HepG2 (cell line): ENCODE data around the gene DLX6. TPM values are rescaled to one million over a fixed set of nuclear protein-coding genes. Genes with fewer than 3 reads are reported as not detected.

ENCODE experiments used
- CHD2 ChIP-seq: IDR thresholded peaks from 2 replicates; pipeline ENCODE4 v1.6.1; 2011; ENCODE audit warnings: low read depth, low read length, improper control_type of control experiment
- KLF6 ChIP-seq: IDR thresholded peaks from 2 replicates; pipeline ENCODE4 v1.8.0; 2016; ENCODE audit warnings: missing biosample characterization, missing genetic modification reagents
- MXI1 ChIP-seq: IDR thresholded peaks from 3 replicates; pipeline ENCODE4 v1.6.1; 2012; ENCODE audit warnings: low read depth, low read length, inconsistent platforms, borderline replicate concordance
- MYC ChIP-seq: sonication (generic); formaldehyde crosslinking; IDR thresholded peaks from 2 replicates; pipeline ENCODE4 v1.9.0; 2021; ENCODE audit warnings: missing genetic modification reagents, borderline replicate concordance
- NCOR1 ChIP-seq: fragments of 200-600 bp; sonication (generic); IDR thresholded peaks from 2 replicates; pipeline ENCODE4 v1.7.0; 2017; ENCODE audit warnings: antibody characterized with exemption, low read length, borderline replicate concordance
- NFIB ChIP-seq: sonication (generic); formaldehyde crosslinking; IDR thresholded peaks from 2 replicates; pipeline ENCODE4 v1.9.0; 2021; ENCODE audit warnings: missing genetic modification reagents, mild to moderate bottlenecking, borderline replicate concordance
- PATZ1 ChIP-seq: sonication (generic); formaldehyde crosslinking; IDR thresholded peaks from 2 replicates; pipeline ENCODE4 v1.4.0; 2020; ENCODE audit warnings: missing genetic modification reagents
- PCBP2 ChIP-seq: fragments of 200-400 bp; formaldehyde crosslinking; optimal IDR thresholded peaks from 2 replicates; pipeline ENCODE3; 2018; ENCODE audit warnings: low read length, low read depth; ENCODE audit not compliant: poor library complexity, severe bottlenecking
- RARA ChIP-seq: IDR thresholded peaks from 2 replicates; pipeline ENCODE4 v1.6.1; 2016; ENCODE audit warnings: missing genetic modification reagents, missing compliant biosample characterization
- SOX13 ChIP-seq, 3 experiments: fragments of 450-650 bp in 1 of 3; sonication (generic) in 1 of 3; formaldehyde crosslinking in 1 of 3; IDR thresholded peaks in 2 of 3; conservative IDR thresholded peaks in 1 of 3; 2 replicates each; pipeline versions ENCODE4 v1.5.0 to v1.6.1; 2016 to 2020; ENCODE audit warnings: antibody characterized with exemption in 1 of 3, mild to moderate bottlenecking in 1 of 3, missing compliant biosample characterization in 1 of 3, missing genetic modification reagents in 1 of 3, moderate library complexity in 1 of 3
- ZBTB38 ChIP-seq: sonication (generic); formaldehyde crosslinking; IDR thresholded peaks from 2 replicates; pipeline ENCODE4 v1.5.1; 2020; ENCODE audit warnings: mild to moderate bottlenecking, missing genetic modification reagents
- ZNF253 ChIP-seq: sonication (generic); formaldehyde crosslinking; IDR thresholded peaks from 2 replicates; pipeline ENCODE4 v1.8.0; 2022; ENCODE audit warnings: mild to moderate bottlenecking, missing genetic modification reagents, borderline replicate concordance
- ZNF607 ChIP-seq: sonication (generic); formaldehyde crosslinking; IDR thresholded peaks from 2 replicates; pipeline ENCODE4 v1.5.1; 2020; ENCODE audit warnings: missing genetic modification reagents, mild to moderate bottlenecking, borderline replicate concordance
- ZNF652 ChIP-seq: IDR thresholded peaks from 2 replicates; pipeline ENCODE4 v1.6.1; 2016; ENCODE audit warnings: low read depth, borderline replicate concordance
- ZNF776 ChIP-seq: sonication (generic); formaldehyde crosslinking; IDR thresholded peaks from 2 replicates; pipeline ENCODE4 v1.4.0; 2020; ENCODE audit warnings: mild to moderate bottlenecking, missing genetic modification reagents
- ZSCAN25 ChIP-seq: sonication (generic); formaldehyde crosslinking; IDR thresholded peaks from 2 replicates; pipeline ENCODE4 v1.8.0; 2022; ENCODE audit warnings: mild to moderate bottlenecking, missing genetic modification reagents
- polyA plus RNA-seq, 8 experiments: library from polyadenylated mRNA; depleted of rRNA in 3 of 8; stranded (reverse) in 7 of 8; unstranded in 1 of 8; fragments of >200 nt; fragmentation: Illumina TruSeq in 4 of 8; extraction: Trizol in 4 of 8; gene quantifications; 2 replicates each; pipeline versions ENCODE4 v1.2.1 to v1.2.3, GENCODE V29; 2011 to 2016; ENCODE audit warnings: low read depth in 4 of 8, missing spikeins in 1 of 8, mixed read lengths in 1 of 8; ENCODE audit not compliant: insufficient read depth in 1 of 8
- total RNA-seq, 5 experiments: library from RNA; depleted of rRNA; stranded (reverse); fragments of >200 nt; fragmentation: Illumina TruSeq; extraction: Trizol; gene quantifications; 2 replicates each; pipeline ENCODE4 v1.2.3, GENCODE V29; 2016; ENCODE audit warnings: low read depth in 1 of 5
- TF ChIP-seq, protein P1 (sequence below): sonication (generic); formaldehyde crosslinking; IDR thresholded peaks from 2 replicates; pipeline ENCODE4 v1.9.0; 2021; ENCODE audit warnings: missing genetic modification reagents, borderline replicate concordance
- TF ChIP-seq, protein P2 (sequence below): sonication (generic); formaldehyde crosslinking; IDR thresholded peaks from 2 replicates; pipeline ENCODE4 v1.5.0; 2020; ENCODE audit warnings: missing genetic modification reagents
- TF ChIP-seq, protein P3 (sequence below): fragments of 450-650 bp; IDR thresholded peaks from 2 replicates; pipeline ENCODE4 v1.6.1; 2016
- TF ChIP-seq, protein P4 (sequence below): sonication (generic); formaldehyde crosslinking; IDR thresholded peaks from 2 replicates; pipeline ENCODE4 v1.5.0; 2020; ENCODE audit warnings: missing genetic modification reagents, mild to moderate bottlenecking, borderline replicate concordance

Gene DLX6
- total and polyA plus RNA-seq, 2 of the 13 experiments (the other 11 are each of a cell fraction or from before 2014, with no cell fraction given), result 3.5 to 5.5 TPM

DNA sequence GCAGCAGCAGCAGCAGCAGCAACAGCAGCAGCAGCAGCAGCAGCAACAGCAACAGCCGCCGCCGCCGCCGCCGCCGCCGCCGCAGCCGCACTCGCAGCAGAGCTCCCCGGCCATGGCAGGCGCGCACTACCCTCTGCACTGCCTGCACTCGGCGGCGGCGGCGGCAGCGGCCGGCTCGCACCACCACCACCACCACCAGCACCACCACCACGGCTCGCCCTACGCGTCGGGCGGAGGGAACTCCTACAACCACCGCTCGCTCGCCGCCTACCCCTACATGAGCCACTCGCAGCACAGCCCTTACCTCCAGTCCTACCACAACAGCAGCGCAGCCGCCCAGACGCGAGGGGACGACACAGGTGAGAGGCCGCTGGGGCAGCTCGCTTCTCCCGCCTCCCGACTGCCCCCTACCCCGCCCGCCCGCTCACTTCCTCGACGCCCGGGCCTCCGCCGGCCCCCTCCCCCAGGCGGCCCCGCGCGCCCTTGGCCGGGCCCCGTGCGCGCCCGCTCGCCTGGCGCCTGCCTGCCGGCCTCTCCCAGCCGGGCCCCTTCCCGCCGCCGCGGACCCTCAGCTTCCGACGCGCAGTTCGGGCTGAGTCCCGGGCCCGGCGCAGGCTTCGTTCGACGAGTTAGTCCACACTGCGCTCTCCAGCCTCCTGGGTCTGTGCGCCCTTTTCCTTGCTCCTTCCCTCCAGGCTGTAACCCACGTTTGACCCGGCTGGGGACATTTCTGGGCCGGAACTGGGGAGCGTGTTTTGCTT is 882 bp downstream of the DLX6 start (continued):
- TF ChIP-seq NCOR1 (no peak), ZNF652 (no peak), KLF6 (0 out of 2 replicates have a peak, but pooled peaks have one; percentile 55), ZBTB38 (CRISPR knock-in tag) (no peak), PCBP2 (no peak), ZNF776 (CRISPR knock-in tag) (peak; percentile 44; the same call in 1 of the 2 replicates), SOX13 (IDR thresholded peaks at IDR 0.05) (no peak), SOX13 (CRISPR knock-in tag; conservative IDR thresholded peaks at IDR 0.05 in 1 of 2, IDR thresholded peaks at IDR 0.05 in 1 of 2) (0 out of 4 replicates have a peak, but pooled peaks of 1 of the 2 experiments have one; percentile 10), PATZ1 (CRISPR knock-in tag) (peak; percentile 63), MYC (CRISPR knock-in tag) (no peak; the same call in 1 of the 2 replicates), ZSCAN25 (CRISPR knock-in tag) (no peak), RARA (CRISPR knock-in tag) (peak; percentile 4; the same call in 1 of the 2 replicates), ZNF253 (CRISPR knock-in tag) (no peak), CHD2 (no peak), NFIB (CRISPR knock-in tag) (no peak), MXI1 (no peak), ZNF607 (no peak)
- TF ChIP-seq, protein P1, sequence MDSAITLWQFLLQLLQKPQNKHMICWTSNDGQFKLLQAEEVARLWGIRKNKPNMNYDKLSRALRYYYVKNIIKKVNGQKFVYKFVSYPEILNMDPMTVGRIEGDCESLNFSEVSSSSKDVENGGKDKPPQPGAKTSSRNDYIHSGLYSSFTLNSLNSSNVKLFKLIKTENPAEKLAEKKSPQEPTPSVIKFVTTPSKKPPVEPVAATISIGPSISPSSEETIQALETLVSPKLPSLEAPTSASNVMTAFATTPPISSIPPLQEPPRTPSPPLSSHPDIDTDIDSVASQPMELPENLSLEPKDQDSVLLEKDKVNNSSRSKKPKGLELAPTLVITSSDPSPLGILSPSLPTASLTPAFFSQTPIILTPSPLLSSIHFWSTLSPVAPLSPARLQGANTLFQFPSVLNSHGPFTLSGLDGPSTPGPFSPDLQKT (CRISPR knock-in tag), result no peak
- TF ChIP-seq, protein P2, sequence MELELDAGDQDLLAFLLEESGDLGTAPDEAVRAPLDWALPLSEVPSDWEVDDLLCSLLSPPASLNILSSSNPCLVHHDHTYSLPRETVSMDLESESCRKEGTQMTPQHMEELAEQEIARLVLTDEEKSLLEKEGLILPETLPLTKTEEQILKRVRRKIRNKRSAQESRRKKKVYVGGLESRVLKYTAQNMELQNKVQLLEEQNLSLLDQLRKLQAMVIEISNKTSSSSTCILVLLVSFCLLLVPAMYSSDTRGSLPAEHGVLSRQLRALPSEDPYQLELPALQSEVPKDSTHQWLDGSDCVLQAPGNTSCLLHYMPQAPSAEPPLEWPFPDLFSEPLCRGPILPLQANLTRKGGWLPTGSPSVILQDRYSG (CRISPR knock-in tag), result no peak
- TF ChIP-seq, protein P3, sequence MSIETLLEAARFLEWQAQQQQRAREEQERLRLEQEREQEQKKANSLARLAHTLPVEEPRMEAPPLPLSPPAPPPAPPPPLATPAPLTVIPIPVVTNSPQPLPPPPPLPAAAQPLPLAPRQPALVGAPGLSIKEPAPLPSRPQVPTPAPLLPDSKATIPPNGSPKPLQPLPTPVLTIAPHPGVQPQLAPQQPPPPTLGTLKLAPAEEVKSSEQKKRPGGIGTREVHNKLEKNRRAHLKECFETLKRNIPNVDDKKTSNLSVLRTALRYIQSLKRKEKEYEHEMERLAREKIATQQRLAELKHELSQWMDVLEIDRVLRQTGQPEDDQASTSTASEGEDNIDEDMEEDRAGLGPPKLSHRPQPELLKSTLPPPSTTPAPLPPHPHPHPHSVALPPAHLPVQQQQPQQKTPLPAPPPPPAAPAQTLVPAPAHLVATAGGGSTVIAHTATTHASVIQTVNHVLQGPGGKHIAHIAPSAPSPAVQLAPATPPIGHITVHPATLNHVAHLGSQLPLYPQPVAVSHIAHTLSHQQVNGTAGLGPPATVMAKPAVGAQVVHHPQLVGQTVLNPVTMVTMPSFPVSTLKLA, result no peak
- TF ChIP-seq, protein P4, sequence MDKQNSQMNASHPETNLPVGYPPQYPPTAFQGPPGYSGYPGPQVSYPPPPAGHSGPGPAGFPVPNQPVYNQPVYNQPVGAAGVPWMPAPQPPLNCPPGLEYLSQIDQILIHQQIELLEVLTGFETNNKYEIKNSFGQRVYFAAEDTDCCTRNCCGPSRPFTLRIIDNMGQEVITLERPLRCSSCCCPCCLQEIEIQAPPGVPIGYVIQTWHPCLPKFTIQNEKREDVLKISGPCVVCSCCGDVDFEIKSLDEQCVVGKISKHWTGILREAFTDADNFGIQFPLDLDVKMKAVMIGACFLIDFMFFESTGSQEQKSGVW, result 0 out of 2 replicates have a peak, but pooled peaks have one; percentile 6
